HCT116 (cell line): ENCODE measurements around the gene FGF6. TPM values are rescaled to one million over a fixed set of nuclear protein-coding genes. Genes with fewer than 3 reads are reported as not detected.
"Not testable (repeated sequence)": the region's sequence is repeated elsewhere in the genome, so short reads cannot be mapped to it uniquely, and the experiment has no call there.

Source experiments
- ATAC-seq: fragments of 200-7000 bp; cut with Tn5 transposase; 2 replicates; pipeline ENCODE4 v1.9.1; 2020; ENCODE audit warnings: mild to moderate bottlenecking, moderate library complexity
- BruUV-seq: library from RNA; stranded (reverse); fragments of 400-500 nt; replicated peaks from 2 replicates; lab custom pipeline; 2021; lab: Mats Ljungman, UMichigan
- CTCF ChIA-PET: fragments of 300-600 bp; sonication (Branson Sonifier 250); formaldehyde crosslinking; loops from one replicate; lab custom pipeline; 2021; ENCODE audit warnings: antibody characterized with exemption; lab: Charles Lee
- POLR2A ChIA-PET: fragments of 300-600, 350-600 bp; sonication (Branson Sonifier 250); formaldehyde crosslinking; loops from one replicate; lab custom pipeline; 2021; ENCODE audit warnings: antibody characterized with exemption; lab: Charles Lee
- RAD21 ChIA-PET, 2 experiments: fragments of 300-600 bp; sonication (Branson Sonifier 250); formaldehyde crosslinking; loops; one replicate each; lab custom pipeline; 2023; ENCODE audit warnings: low total read pairs in 2 of 2; ENCODE audit not compliant: uncharacterized antibody in 2 of 2, unreplicated experiment in 2 of 2, low non-redundant PET in 1 of 2; lab: Charles Lee
- DNase-seq: peaks from one replicate; pipeline ENCODE4 v3.0.0-alpha.2; 2010; ENCODE audit warnings: low read depth, low spot score
- H2AFZ ChIP-seq: fragments of 200-600 bp; shearing (Covaris generic), sonication (generic); 2 replicates; pipeline ENCODE4 v1.6.1; 2017; ENCODE audit warnings: low read depth, mixed run types, mixed read lengths, antibody characterized with exemption, low read length; ENCODE audit not compliant: poor library complexity, severe bottlenecking
- H3K27ac ChIP-seq: 2 replicates; pipeline ENCODE4 v1.5.1; 2012; ENCODE audit warnings: low read depth, low read length
- H3K27me3 ChIP-seq: fragments of 200-600 bp; sonication (generic); 2 replicates; pipeline ENCODE4 v1.6.1; 2016; ENCODE audit warnings: mixed run types, low read length, mixed read lengths; ENCODE audit not compliant: insufficient read depth
- H3K36me3 ChIP-seq, 2 experiments: fragments of 200-500 bp in 1 of 2; fragments of 200-600 bp in 1 of 2; sonication (Bioruptor generic) in 1 of 2; sonication (generic) in 1 of 2; 2 replicates each; pipeline versions ENCODE4 v1.5.1 to v1.6.1; 2014 to 2016; ENCODE audit warnings: low read length in 2 of 2, inconsistent platforms in 1 of 2, mixed read lengths in 1 of 2, mixed run types in 1 of 2; ENCODE audit not compliant: insufficient read depth in 2 of 2, control insufficient read depth in 1 of 2
- H3K4me1 ChIP-seq, 2 experiments: fragments of 200-600 bp in 1 of 2; sonication (generic) in 1 of 2; 2 replicates each; pipeline versions ENCODE4 v1.5.1 to v1.6.1; 2012 to 2017; ENCODE audit warnings: low read length in 2 of 2, inconsistent platforms in 1 of 2, mild to moderate bottlenecking in 1 of 2, mixed read lengths in 1 of 2, mixed run types in 1 of 2, moderate library complexity in 1 of 2; ENCODE audit not compliant: insufficient read depth in 2 of 2, control insufficient read depth in 1 of 2
- H3K4me2 ChIP-seq: fragments of 200-600 bp; sonication (generic); 2 replicates; pipeline ENCODE4 v1.6.1; 2017; ENCODE audit warnings: mixed run types, low read length, mixed read lengths
- H3K4me3 ChIP-seq, 2 experiments: fragments of 200-600 bp in 1 of 2; sonication (generic) in 1 of 2; replicated peaks in 1 of 2; 2 replicates each; pipeline ENCODE4 v1.5.1; 2011 to 2016; ENCODE audit warnings: low read length in 2 of 2, control low read depth in 1 of 2, low read depth in 1 of 2, mild to moderate bottlenecking in 1 of 2, mixed read lengths in 1 of 2, mixed run types in 1 of 2
- H3K79me2 ChIP-seq: fragments of 200-600 bp; sonication (generic); 2 replicates; pipeline ENCODE4 v1.6.1; 2017; ENCODE audit warnings: mild to moderate bottlenecking, mixed run types, low read length, moderate library complexity, mixed read lengths; ENCODE audit not compliant: insufficient read depth
- H3K9ac ChIP-seq: fragments of 200-600 bp; sonication (generic); 2 replicates; pipeline ENCODE4 v1.6.1; 2016; ENCODE audit warnings: low read length, mixed read lengths
- H3K9me2 ChIP-seq: fragments of 200-600 bp; sonication (generic), shearing (Covaris generic); 2 replicates; pipeline ENCODE4 v1.6.1; 2017; ENCODE audit warnings: mixed run types, mild to moderate bottlenecking, moderate library complexity; ENCODE audit not compliant: insufficient read depth
- H3K9me3 ChIP-seq, 2 experiments: fragments of 200-500 bp in 1 of 2; fragments of 200-600 bp in 1 of 2; sonication (Bioruptor generic) in 1 of 2; sonication (generic) in 1 of 2; 2 replicates each; pipeline ENCODE4 v1.6.1; 2014 to 2017; ENCODE audit warnings: low read length in 2 of 2, mixed read lengths in 2 of 2, inconsistent platforms in 1 of 2, low read depth in 1 of 2, mild to moderate bottlenecking in 1 of 2, mixed run types in 1 of 2, moderate library complexity in 1 of 2; ENCODE audit not compliant: control insufficient read depth in 1 of 2, insufficient read depth in 1 of 2
- H4K20me1 ChIP-seq: fragments of 200-600 bp; sonication (generic), shearing (Covaris generic); 2 replicates; pipeline ENCODE4 v1.6.1; 2017; ENCODE audit warnings: mixed run types, mild to moderate bottlenecking, moderate library complexity; ENCODE audit not compliant: insufficient read depth
- CEBPB ChIP-seq: IDR thresholded peaks from 2 replicates; pipeline ENCODE4 v1.6.1; 2012; ENCODE audit warnings: low read depth
- EGR1 ChIP-seq: IDR thresholded peaks from 2 replicates; pipeline ENCODE4 v1.6.1; 2012; ENCODE audit warnings: low read depth
- ELF1 ChIP-seq: IDR thresholded peaks from 2 replicates; pipeline ENCODE4 v1.6.1; 2012; ENCODE audit warnings: low read depth, borderline replicate concordance
- RAD21 ChIP-seq: IDR thresholded peaks from 2 replicates; pipeline ENCODE4 v1.6.1; 2012; ENCODE audit warnings: low read depth, mild to moderate bottlenecking
- YY1 ChIP-seq: IDR thresholded peaks from 2 replicates; pipeline ENCODE4 v1.6.1; 2011; ENCODE audit warnings: low read length, low read depth, moderate library complexity, mild to moderate bottlenecking; ENCODE audit not compliant: insufficient replicate concordance; ENCODE audit errors: extremely low read depth
- ZFX ChIP-seq: fragments of 450-650 bp; IDR thresholded peaks from 2 replicates; pipeline ENCODE4 v1.6.1; 2017
- intact Hi-C: fragments of 100-400 bp; cut with micrococcal nuclease; formaldehyde crosslinking; loops from 2 replicates; pipeline ENCODE4 v1.10.0; 2022
- total RNA-seq: library from RNA; stranded (reverse); gene quantifications from one replicate; pipeline ENCODE4 v1.2.1, GENCODE V29; 2021; ENCODE audit not compliant: unreplicated experiment
- TF ChIP-seq, protein P1 (sequence below): IDR thresholded peaks from 2 replicates; pipeline ENCODE4 v1.6.1; 2012; ENCODE audit warnings: low read depth
- TF ChIP-seq, protein P2 (sequence below): IDR thresholded peaks from 2 replicates; pipeline ENCODE4 v1.6.1; 2012

The FGF6 gene
- total RNA-seq, 1 experiment from 2014 or later, result not detected

DNA sequence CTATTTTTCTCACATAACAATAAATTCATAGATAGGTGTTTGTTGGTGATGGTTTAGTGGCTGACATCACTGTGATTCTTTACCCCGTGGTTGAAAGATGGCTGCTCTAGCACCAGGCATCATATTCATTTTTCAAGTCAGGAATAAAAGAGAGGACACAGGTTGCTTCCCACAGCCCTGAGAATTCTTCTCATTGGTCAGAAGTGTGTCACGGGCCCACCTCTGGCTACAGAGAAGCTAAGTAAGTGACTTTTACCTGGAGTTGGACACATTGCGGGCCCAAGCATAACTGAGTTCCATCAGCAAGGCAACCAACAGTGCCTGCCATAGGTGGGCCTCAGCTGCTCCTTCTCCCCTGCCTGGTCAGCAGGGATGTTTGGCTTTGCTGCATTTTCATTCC is 38.5 kb downstream of the FGF6 start:
- DNase-seq (no peak), ATAC-seq (no peak)
- Histone ChIP-seq H3K9me3 (no peaks in the 10 kb centered on the region), H3K27ac (no peak overlapping the region), H3K27me3 (peaks cover 31% of the 10 kb centered on the region), H4K20me1 (no peaks in the 10 kb centered on the region), H3K4me3 (no peak overlapping the region), H2AFZ (no peak overlapping the region), H3K79me2 (no peaks in the 10 kb centered on the region), H3K4me1 (no peaks in the 10 kb centered on the region), H3K4me2 (no peak overlapping the region), H3K9ac (no peak overlapping the region), H3K36me3 (no peaks in the 10 kb centered on the region), H3K9me2 (no peaks in the 10 kb centered on the region)
- CTCF ChIA-PET, result no interaction called here
- RAD21 ChIA-PET, result no interaction called here
- no peak for TF ChIP-seq CEBPB
- no peak for TF ChIP-seq ZFX
- TF ChIP-seq ELF1, result no peak
- TF ChIP-seq, protein P1, sequence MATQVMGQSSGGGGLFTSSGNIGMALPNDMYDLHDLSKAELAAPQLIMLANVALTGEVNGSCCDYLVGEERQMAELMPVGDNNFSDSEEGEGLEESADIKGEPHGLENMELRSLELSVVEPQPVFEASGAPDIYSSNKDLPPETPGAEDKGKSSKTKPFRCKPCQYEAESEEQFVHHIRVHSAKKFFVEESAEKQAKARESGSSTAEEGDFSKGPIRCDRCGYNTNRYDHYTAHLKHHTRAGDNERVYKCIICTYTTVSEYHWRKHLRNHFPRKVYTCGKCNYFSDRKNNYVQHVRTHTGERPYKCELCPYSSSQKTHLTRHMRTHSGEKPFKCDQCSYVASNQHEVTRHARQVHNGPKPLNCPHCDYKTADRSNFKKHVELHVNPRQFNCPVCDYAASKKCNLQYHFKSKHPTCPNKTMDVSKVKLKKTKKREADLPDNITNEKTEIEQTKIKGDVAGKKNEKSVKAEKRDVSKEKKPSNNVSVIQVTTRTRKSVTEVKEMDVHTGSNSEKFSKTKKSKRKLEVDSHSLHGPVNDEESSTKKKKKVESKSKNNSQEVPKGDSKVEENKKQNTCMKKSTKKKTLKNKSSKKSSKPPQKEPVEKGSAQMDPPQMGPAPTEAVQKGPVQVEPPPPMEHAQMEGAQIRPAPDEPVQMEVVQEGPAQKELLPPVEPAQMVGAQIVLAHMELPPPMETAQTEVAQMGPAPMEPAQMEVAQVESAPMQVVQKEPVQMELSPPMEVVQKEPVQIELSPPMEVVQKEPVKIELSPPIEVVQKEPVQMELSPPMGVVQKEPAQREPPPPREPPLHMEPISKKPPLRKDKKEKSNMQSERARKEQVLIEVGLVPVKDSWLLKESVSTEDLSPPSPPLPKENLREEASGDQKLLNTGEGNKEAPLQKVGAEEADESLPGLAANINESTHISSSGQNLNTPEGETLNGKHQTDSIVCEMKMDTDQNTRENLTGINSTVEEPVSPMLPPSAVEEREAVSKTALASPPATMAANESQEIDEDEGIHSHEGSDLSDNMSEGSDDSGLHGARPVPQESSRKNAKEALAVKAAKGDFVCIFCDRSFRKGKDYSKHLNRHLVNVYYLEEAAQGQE, result no peak
- no peak for TF ChIP-seq YY1
- TF ChIP-seq, protein P2, sequence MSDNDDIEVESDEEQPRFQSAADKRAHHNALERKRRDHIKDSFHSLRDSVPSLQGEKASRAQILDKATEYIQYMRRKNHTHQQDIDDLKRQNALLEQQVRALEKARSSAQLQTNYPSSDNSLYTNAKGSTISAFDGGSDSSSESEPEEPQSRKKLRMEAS, result no peak
- no peak for TF ChIP-seq RAD21
- no peak for TF ChIP-seq EGR1
- intact Hi-C loops, result no loop called here
- no TSS peak for BruUV-seq
- POLR2A ChIA-PET, result no interaction called here

DNA sequence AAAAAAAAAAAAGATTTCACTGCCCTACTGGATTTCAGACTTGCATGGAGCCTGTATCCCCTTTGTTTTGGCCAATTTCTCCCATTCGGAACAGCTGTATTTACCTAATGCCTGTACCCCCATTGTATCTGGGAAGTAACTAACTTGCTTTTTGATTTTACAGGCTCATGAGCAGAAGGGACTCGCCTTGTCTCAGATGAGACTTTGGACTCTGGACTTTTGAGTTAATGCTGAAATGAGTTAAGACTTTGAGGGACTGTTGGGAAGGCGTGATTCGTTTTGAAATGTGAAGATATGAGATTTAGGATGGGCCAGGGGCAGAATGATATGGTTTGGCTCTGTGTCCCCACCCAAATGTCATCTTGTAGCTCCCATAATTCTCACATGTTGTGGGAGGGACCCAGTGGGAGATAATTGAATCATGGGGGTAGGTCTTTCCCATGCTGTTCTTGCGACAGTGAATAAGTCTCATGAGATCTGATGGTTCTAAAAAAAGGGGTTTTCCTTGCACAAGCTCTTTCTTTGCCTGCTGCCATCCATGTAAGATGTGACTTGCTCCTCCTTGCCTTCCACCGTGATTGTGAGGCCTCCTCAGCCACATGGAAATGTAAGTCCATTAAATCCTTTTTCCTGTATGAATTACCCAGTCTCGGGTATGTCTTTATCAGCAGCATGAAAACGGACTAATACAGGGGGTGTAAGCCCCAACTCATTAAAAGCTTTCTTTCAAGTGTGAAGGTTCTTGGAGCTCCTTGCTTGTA is 40.6 kb downstream of the FGF6 start:
- H3K4me1 ChIP-seq, H2AFZ ChIP-seq, H3K36me3 ChIP-seq, intact Hi-C loops, H3K9me2 ChIP-seq, POLR2A ChIA-PET, H3K9me3 ChIP-seq, RAD21 ChIA-PET, H3K27ac ChIP-seq, H3K4me3 ChIP-seq, H3K4me2 ChIP-seq, ATAC-seq, BruUV-seq, H3K79me2 ChIP-seq, H3K9ac ChIP-seq, DNase-seq, H4K20me1 ChIP-seq, CTCF ChIA-PET: not testable (repeated sequence)
- H3K27me3 ChIP-seq, result peaks cover 26% of the 10 kb centered on the region
